Measurements from ENCODE around the gene SMC4. TPM values are rescaled to one million over a fixed set of nuclear protein-coding genes. Genes with fewer than 3 reads are reported as not detected.

SMC4 gene
- total and polyA plus RNA-seq, 8 donors = 6.5 to 15.7 (median 10.0) TPM

- FAIRE-seq (no peak), DNase-seq (no peak), ATAC-seq (no peak)
- H3K27ac ChIP-seq = no peak overlapping the region
- intact Hi-C loops (cut with DNase I) = no loop called here
- H3K4me1 ChIP-seq = no peaks in the 10 kb centered on the region
- TF ChIP-seq CTCF (IDR thresholded peaks at IDR 0.05) = no peak
- no peaks in the 10 kb centered on the region for H3K36me3 ChIP-seq
- no peaks in the 10 kb centered on the region for H3K9me3 ChIP-seq
- H3K27me3 ChIP-seq = no peaks in the 10 kb centered on the region
- H3K4me3 ChIP-seq = no peak overlapping the region
- 56% methylated on average over 2 of the region's 2 CpGs for WGBS, 2 donors
Measured at GRCh38 chr3:160464321-160464720, 64.9 kb downstream of the SMC4 start.

- no peak overlapping the region for H3K27ac ChIP-seq
- H3K36me3 ChIP-seq = no peaks in the 10 kb centered on the region
- H3K27me3 ChIP-seq = no peaks in the 10 kb centered on the region
- H3K4me3 ChIP-seq = no peak overlapping the region
- WGBS, 2 donors = 55 to 76% methylated on average over 1 of the region's 1 CpG
- H3K9me3 ChIP-seq = no peaks in the 10 kb centered on the region
- intact Hi-C loops (cut with DNase I) = no loop called here
- ATAC-seq (no peak), FAIRE-seq (no peak), DNase-seq (no peak)
- no peaks in the 10 kb centered on the region for H3K4me1 ChIP-seq
- no peak for TF ChIP-seq CTCF (IDR thresholded peaks at IDR 0.05)
Measured at GRCh38 chr3:160464971-160465370, 65.5 kb downstream of the SMC4 start.

DNA sequence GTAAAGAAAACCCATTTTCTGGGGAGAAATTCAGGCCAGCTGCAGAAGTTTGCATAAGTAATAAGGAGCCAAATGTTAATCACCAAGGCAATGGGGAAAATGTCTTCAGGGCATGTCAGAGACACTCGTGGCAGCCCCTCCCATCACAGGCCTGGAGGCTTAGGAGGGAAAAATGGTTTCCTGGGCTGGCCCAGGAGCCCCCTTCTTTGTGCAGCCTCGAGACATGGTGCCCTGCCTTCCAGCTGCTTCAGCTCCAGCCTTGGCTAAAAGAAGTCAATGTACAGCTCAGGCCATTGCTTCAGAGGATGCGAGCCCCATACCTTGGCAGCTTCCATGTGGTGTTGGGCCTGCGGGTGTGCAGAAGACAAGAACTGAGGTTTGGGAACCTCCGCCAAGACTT, 70.7 kb downstream of the SMC4 start:
- no peak for FAIRE-seq
- 71 to 76% methylated on average over 5 of the region's 5 CpGs for WGBS, 2 donors
- H3K4me1 ChIP-seq = no peaks in the 10 kb centered on the region
- DNase-seq = no peak
- no peak for TF ChIP-seq CTCF (IDR thresholded peaks at IDR 0.05)
- no peaks in the 10 kb centered on the region for H3K36me3 ChIP-seq
- no peaks in the 10 kb centered on the region for H3K9me3 ChIP-seq
- H3K4me3 ChIP-seq = no peak overlapping the region
- H3K27me3 ChIP-seq = no peaks in the 10 kb centered on the region
- H3K27ac ChIP-seq = no peak overlapping the region
- intact Hi-C loops (cut with DNase I) = no loop called here
- ATAC-seq = no peak

- Histone ChIP-seq H3K27me3 (no peaks in the 10 kb centered on the region), H3K4me1 (no peaks in the 10 kb centered on the region), H3K27ac (no peak overlapping the region), H3K4me3 (no peak overlapping the region), H3K36me3 (no peaks in the 10 kb centered on the region), H3K9me3 (no peaks in the 10 kb centered on the region)
- ATAC-seq (no peak), DNase-seq (no peak), FAIRE-seq (no peak)
- TF ChIP-seq CTCF (IDR thresholded peaks at IDR 0.05) = no peak
- intact Hi-C loops (cut with DNase I) = no loop called here
- WGBS, 2 donors = 47 to 52% methylated on average over 2 of the region's 2 CpGs
Measured at GRCh38 chr3:160471892-160472291, 72.4 kb downstream of the SMC4 start.

- intact Hi-C loops (cut with DNase I) = no loop called here
- ATAC-seq = no peak
- Histone ChIP-seq H3K4me1 (no peaks in the 10 kb centered on the region), H3K9me3 (no peaks in the 10 kb centered on the region), H3K4me3 (no peak overlapping the region), H3K36me3 (no peaks in the 10 kb centered on the region), H3K27ac (no peak overlapping the region), H3K27me3 (no peaks in the 10 kb centered on the region)
- no peak for FAIRE-seq
- 41 to 57% methylated on average over 2 of the region's 2 CpGs for WGBS, 2 donors
- TF ChIP-seq CTCF (IDR thresholded peaks at IDR 0.05) = no peak
- no peak for DNase-seq
Measured at GRCh38 chr3:160472344-160472743, 72.9 kb downstream of the SMC4 start.

All from pancreas (tissue), 10 donors.